HCT116 (cell line): ENCODE data around the gene GALNT2.

Experiments
- CTCF ChIP-seq, 3 experiments: fragments of 200-600 bp in 1 of 3; sonication (generic) in 1 of 3; IDR thresholded peaks in 2 of 3; conservative IDR thresholded peaks in 1 of 3; 2 replicates each; pipeline ENCODE4 v1.5.1; 2012 to 2017; ENCODE audit warnings: low read depth in 2 of 3, low read length in 2 of 3, antibody characterized with exemption in 1 of 3, borderline replicate concordance in 1 of 3, control low read depth in 1 of 3, mild to moderate bottlenecking in 1 of 3, mixed read lengths in 1 of 3, mixed run types in 1 of 3, moderate library complexity in 1 of 3; ENCODE audit not compliant: insufficient read depth in 1 of 3
- EGR1 ChIP-seq: IDR thresholded peaks from 2 replicates; pipeline ENCODE4 v1.6.1; 2012; ENCODE audit warnings: low read depth
- EZH2 ChIP-seq: fragments of 200-600 bp; sonication (generic); IDR thresholded peaks from 2 replicates; pipeline ENCODE4 v1.6.1; 2017; ENCODE audit warnings: antibody characterized with exemption, mixed run types
- EZH2phosphoT487 ChIP-seq: fragments of 200-600 bp; IDR thresholded peaks from 2 replicates; pipeline ENCODE4 v1.6.1; 2018; ENCODE audit warnings: antibody characterized with exemption, borderline replicate concordance
- JUND ChIP-seq: IDR thresholded peaks from 2 replicates; pipeline ENCODE4 v1.6.1; 2012
- POLR2A ChIP-seq: IDR thresholded peaks from 2 replicates; pipeline ENCODE4 v1.7.0; 2011; ENCODE audit warnings: borderline replicate concordance; ENCODE audit not compliant: insufficient read depth, insufficient read length; ENCODE audit errors: extremely low read depth
- POLR2AphosphoS5 ChIP-seq: IDR thresholded peaks from 2 replicates; pipeline ENCODE4 v1.6.1; 2011; ENCODE audit warnings: mild to moderate bottlenecking, low read depth, low read length, moderate library complexity
- REST ChIP-seq: IDR thresholded peaks from 2 replicates; pipeline ENCODE4 v1.6.1; 2012; ENCODE audit warnings: low read depth
- SIN3A ChIP-seq: IDR thresholded peaks from 2 replicates; pipeline ENCODE4 v1.6.1; 2012; ENCODE audit warnings: low read depth
- SP1 ChIP-seq: IDR thresholded peaks from 2 replicates; pipeline ENCODE4 v1.6.1; 2012; ENCODE audit warnings: low read depth
- TCF7L2 ChIP-seq: IDR thresholded peaks from 2 replicates; pipeline ENCODE4 v1.7.0; 2011; ENCODE audit warnings: borderline replicate concordance, inconsistent platforms; ENCODE audit not compliant: insufficient read depth, insufficient read length; ENCODE audit errors: extremely low read depth
- YY1 ChIP-seq: IDR thresholded peaks from 2 replicates; pipeline ENCODE4 v1.6.1; 2011; ENCODE audit warnings: low read length, low read depth, moderate library complexity, mild to moderate bottlenecking; ENCODE audit not compliant: insufficient replicate concordance; ENCODE audit errors: extremely low read depth
- ZNF274 ChIP-seq: fragments of 200-500 bp; sonication (Bioruptor generic); IDR thresholded peaks from 2 replicates; pipeline ENCODE4 v1.6.1; 2014; ENCODE audit warnings: mild to moderate bottlenecking, low read depth, low read length, inconsistent platforms

- TF ChIP-seq TCF7L2: no peak
- TF ChIP-seq POLR2A: no peak
- no peak for TF ChIP-seq CTCF (IDR thresholded peaks at IDR 0.05 in 2 of 3, conservative IDR thresholded peaks at IDR 0.05 in 1 of 3; ENCODE audit: borderline replicate concordance in 1 of 3, insufficient read depth in 1 of 3, low read depth in 2 of 3, low read length in 2 of 3)
- no peak for TF ChIP-seq SP1
- no peak for TF ChIP-seq YY1
- no peak for TF ChIP-seq REST
- no peak for TF ChIP-seq SIN3A
- TF ChIP-seq POLR2AphosphoS5: no peak
- TF ChIP-seq EZH2: no peak
- TF ChIP-seq EZH2phosphoT487: no peak
- no peak for TF ChIP-seq ZNF274
- no peak for TF ChIP-seq JUND
- TF ChIP-seq EGR1: no peak
Measured at GRCh38 chr1:230236301-230237008, 169.4 kb downstream of the GALNT2 start.
